Common myeloid progenitor, CD34-positive (primary cell): Measurements from ENCODE around the gene PRXL2C.
A peak's percentile ranks its signal among the peaks of the same experiment; 100 is the strongest.
"Not testable (repeated sequence)": the region's sequence is repeated elsewhere in the genome, so short reads cannot be mapped to it uniquely, and the experiment has no call there.

Experiments
- CTCF ChIA-PET: fragments of 350-600 bp; sonication (Branson Sonifier 250); formaldehyde crosslinking; loops from one replicate; lab custom pipeline; 2021; ENCODE audit warnings: antibody characterized with exemption; lab: Charles Lee
- POLR2A ChIA-PET: fragments of 350-600 bp; sonication (Branson Sonifier 250); formaldehyde crosslinking; loops from one replicate; lab custom pipeline; 2021; ENCODE audit warnings: antibody characterized with exemption; lab: Charles Lee
- DNase-seq, 3 donors: peaks; one replicate each; pipeline versions ENCODE4 v3.0.0 to v3.0.0-alpha.2; 2013
- H3K27ac ChIP-seq, 2 experiments: 1 replicate in 1 of 2; 2 replicates in 1 of 2; pipeline ENCODE4 v1.7.0; 2013; ENCODE audit warnings: inconsistent platforms in 2 of 2, low read length in 2 of 2, mild to moderate bottlenecking in 2 of 2, low read depth in 1 of 2, moderate library complexity in 1 of 2; ENCODE audit not compliant: severe bottlenecking in 2 of 2, insufficient read depth in 1 of 2, poor library complexity in 1 of 2
- H3K27me3 ChIP-seq, 5 experiments: replicated peaks in 2 of 5; 1 replicate in 3 of 5; 2 replicates in 2 of 5; pipeline versions ENCODE4 v1.6.1 to v1.7.0; 2013; ENCODE audit warnings: low read length in 4 of 5, mild to moderate bottlenecking in 2 of 5, moderate library complexity in 2 of 5, inconsistent platforms in 1 of 5; ENCODE audit not compliant: insufficient read depth in 5 of 5, control insufficient read depth in 4 of 5
- H3K36me3 ChIP-seq, 4 experiments: 1 replicate in 2 of 4; 2 replicates in 2 of 4; pipeline versions ENCODE4 v1.6.1 to v1.7.0; 2013; ENCODE audit warnings: low read length in 3 of 4, control low read depth in 1 of 4, mild to moderate bottlenecking in 1 of 4; ENCODE audit not compliant: control insufficient read depth in 4 of 4, insufficient read depth in 4 of 4
- H3K4me1 ChIP-seq, 4 experiments: 1 replicate in 3 of 4; 2 replicates in 1 of 4; pipeline versions ENCODE4 v1.6.1 to v1.7.1; 2013; ENCODE audit warnings: low read length in 3 of 4, mild to moderate bottlenecking in 3 of 4, control low read depth in 1 of 4, inconsistent platforms in 1 of 4, moderate library complexity in 1 of 4; ENCODE audit not compliant: control insufficient read depth in 4 of 4, insufficient read depth in 4 of 4; ENCODE audit errors: control extremely low read depth in 1 of 4
- H3K4me3 ChIP-seq, 7 experiments: 1 replicate in 4 of 7; 2 replicates in 3 of 7; pipeline versions ENCODE4 v1.5.1 to v1.7.0; 2013; ENCODE audit warnings: mild to moderate bottlenecking in 7 of 7, low read length in 6 of 7, moderate library complexity in 6 of 7, inconsistent platforms in 2 of 7, low read depth in 2 of 7, control low read depth in 1 of 7; ENCODE audit not compliant: insufficient read depth in 4 of 7, control insufficient read depth in 1 of 7; ENCODE audit errors: extremely low read depth in 1 of 7
- H3K9me3 ChIP-seq, 5 experiments: 1 replicate in 4 of 5; 2 replicates in 1 of 5; pipeline versions ENCODE4 v1.6.1 to v1.7.1; 2013; ENCODE audit warnings: low read length in 4 of 5, mild to moderate bottlenecking in 2 of 5, inconsistent platforms in 1 of 5, low read depth in 1 of 5, moderate library complexity in 1 of 5; ENCODE audit not compliant: control insufficient read depth in 4 of 5, insufficient read depth in 2 of 5; ENCODE audit errors: control extremely low read depth in 1 of 5
- WGBS: methylation state at CpG from one replicate; pipeline ENCODE4 v1.1.5; 2013; ENCODE audit not compliant: insufficient coverage; 5-methylcytosine and 5-hydroxymethylcytosine counted together

The PRXL2C gene

DNA sequence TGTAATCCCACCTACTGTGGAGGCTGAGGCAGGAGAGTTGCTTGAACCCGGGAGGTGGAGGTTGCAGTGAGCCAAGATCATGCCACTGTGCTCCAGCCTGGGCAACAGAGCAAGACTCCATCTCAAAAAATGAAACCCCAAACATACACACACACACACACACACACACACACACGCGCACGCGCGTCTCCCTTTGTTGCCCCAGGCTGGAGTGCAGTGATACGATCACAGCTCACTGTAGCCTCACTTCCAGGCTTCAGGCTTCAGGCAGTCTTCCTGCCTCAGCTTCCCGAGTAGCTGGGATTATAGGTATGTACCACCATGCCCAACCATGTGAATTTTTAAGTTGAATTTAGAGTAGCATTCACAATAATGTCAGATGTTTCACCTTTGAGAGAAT, 21.5 kb downstream of the PRXL2C start:
- H3K9me3 ChIP-seq, H3K4me1 ChIP-seq, H3K4me3 ChIP-seq, H3K36me3 ChIP-seq, POLR2A ChIA-PET, H3K27me3 ChIP-seq, H3K27ac ChIP-seq, DNase-seq: not testable (repeated sequence)
- CTCF ChIA-PET: interaction anchor here (0.6 kb wide), 1 partner anchor 173 kb away, joined by 4 read pairs; no protein-coding TSS in a partner anchor
- 99% methylated on average over 6 of the region's 8 CpGs for WGBS

DNA sequence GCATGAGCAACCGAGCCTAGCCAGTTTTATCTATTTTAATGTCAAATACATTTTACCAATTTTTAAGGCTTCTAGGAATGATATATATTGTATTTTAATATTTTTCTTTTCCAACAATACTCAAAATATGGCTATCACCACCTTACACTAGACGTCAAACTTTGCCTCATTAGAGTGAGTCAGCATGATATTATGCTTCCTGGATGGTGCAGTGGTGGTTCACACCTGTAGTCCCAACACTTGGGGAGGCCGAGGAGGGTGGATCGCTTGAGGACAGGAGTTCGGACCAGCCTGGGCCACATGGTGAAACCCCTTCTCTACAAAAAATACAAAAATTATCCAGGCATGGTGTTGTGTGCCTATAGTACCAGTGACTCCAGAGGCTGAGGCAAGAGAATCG, 28.2 kb downstream of the PRXL2C start:
- H3K36me3 ChIP-seq: no peaks in the 10 kb centered on the region
- peaks cover 0 to 1% (median 0%) of the 10 kb centered on the region in 5 experiments for H3K27me3 ChIP-seq
- ChIA-PET CTCF (no interaction called here), POLR2A (no interaction called here)
- DNase-seq: no peak
- no peak overlapping the region for H3K27ac ChIP-seq
- no peaks in the 10 kb centered on the region for H3K9me3 ChIP-seq
- no peak overlapping the region for H3K4me3 ChIP-seq
- WGBS: 79% methylated on average over 2 of the region's 6 CpGs
- peaks cover 0 to 1% (median 0%) of the 10 kb centered on the region in 4 experiments for H3K4me1 ChIP-seq

DNA sequence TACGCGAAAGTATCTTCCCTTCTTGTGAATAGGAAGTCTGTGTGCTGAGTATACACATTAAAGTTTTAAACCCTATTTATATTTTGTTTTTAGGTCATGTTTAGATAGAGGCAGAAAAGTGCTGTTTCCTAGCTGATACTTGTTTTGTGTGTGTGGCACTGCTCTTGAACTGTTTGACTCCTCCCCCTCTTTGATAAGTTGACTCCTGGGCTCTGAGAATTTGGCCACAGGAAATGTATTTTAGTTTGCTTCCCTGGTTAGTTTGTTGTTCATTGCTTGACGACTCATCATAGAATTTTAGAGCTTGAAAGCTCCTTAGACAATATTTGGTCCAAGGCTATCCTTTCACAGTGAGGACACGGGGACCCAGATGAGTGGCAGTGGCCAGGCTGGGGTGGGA, 33.5 kb downstream of the PRXL2C start:
- peaks cover 0 to 9% (median 3%) of the 10 kb centered on the region in 5 experiments for H3K27me3 ChIP-seq
- CTCF ChIA-PET: interaction anchor here (1.5 kb wide), 1 partner anchor 32 kb away, joined by 5 read pairs; no protein-coding TSS in a partner anchor
- H3K36me3 ChIP-seq: no peaks in the 10 kb centered on the region
- peaks cover 5 to 30% (median 23%) of the 10 kb centered on the region in 4 experiments for H3K4me1 ChIP-seq
- H3K4me3 ChIP-seq: no peak overlapping the region
- WGBS: 63% methylated on average over 2 of the region's 4 CpGs
- DNase-seq: peak in 2 of 3 donors; percentile 34 to 48
- no peaks in the 10 kb centered on the region for H3K9me3 ChIP-seq
- no peak overlapping the region for H3K27ac ChIP-seq
- POLR2A ChIA-PET: no interaction called here

DNA sequence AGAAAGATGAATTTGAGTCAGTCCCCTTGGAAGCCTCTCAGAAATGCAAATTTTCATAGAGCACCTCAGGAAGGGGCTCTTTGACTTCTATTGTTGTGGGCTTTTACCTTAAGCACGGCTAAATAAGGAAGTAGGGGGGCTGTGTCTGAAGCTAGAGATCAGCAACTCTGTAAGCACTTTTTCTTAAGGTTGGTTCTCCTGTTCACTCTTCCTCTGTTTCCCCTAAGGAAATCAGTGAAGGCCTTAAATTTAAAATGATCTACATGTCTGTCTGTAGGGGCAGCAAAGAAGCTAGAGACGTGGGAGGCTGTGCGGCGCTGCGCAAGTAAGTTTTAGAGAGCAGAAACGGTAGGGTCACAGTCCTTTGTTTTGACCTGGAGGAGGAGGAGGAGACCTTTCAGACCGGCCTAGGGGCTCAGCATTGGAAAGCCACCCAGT, 34.3 kb downstream of the PRXL2C start:
- DNase-seq: peak; percentile 9 to 57 (median 36)
- ChIA-PET CTCF (interaction anchor here (1.5 kb wide), 1 partner anchor 33 kb away, joined by 5 read pairs; no protein-coding TSS in a partner anchor), POLR2A (no interaction called here)
- WGBS: 36% methylated on average over 6 of the region's 7 CpGs
- Histone ChIP-seq H3K4me1 (peaks cover 5 to 30% (median 23%) of the 10 kb centered on the region in 4 experiments), H3K9me3 (no peaks in the 10 kb centered on the region), H3K4me3 (peak overlapping the region in 4 of 7 experiments; percentile 5 to 24 (median 12)), H3K27ac (no peak overlapping the region), H3K36me3 (no peaks in the 10 kb centered on the region), H3K27me3 (peaks cover 0 to 9% (median 3%) of the 10 kb centered on the region in 5 experiments)

DNA sequence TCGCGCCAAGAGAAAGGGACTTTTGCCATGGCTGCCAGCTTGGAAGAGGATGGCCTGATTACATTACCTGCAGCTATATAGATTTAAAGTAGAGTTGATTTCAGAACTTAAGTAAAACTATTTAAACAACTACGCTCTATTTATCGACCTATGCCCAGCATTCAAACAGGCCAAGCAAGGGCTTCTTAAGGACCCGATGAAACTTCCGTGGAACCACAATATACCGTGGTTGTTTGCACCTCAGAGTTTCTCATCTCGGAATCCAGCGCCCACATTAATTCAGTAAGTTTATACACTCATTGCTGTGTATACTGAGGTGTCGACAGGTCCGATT, 35.0 kb downstream of the PRXL2C start:
- DNase-seq: no peak
- ChIA-PET CTCF (interaction anchor here (1.5 kb wide), 1 partner anchor 34 kb away, joined by 5 read pairs; no protein-coding TSS in a partner anchor), POLR2A (no interaction called here)
- peaks cover 5 to 30% (median 23%) of the 10 kb centered on the region in 4 experiments for H3K4me1 ChIP-seq
- no peaks in the 10 kb centered on the region for H3K36me3 ChIP-seq
- 76% methylated on average over 9 of the region's 11 CpGs for WGBS
- H3K27me3 ChIP-seq: peaks cover 0 to 9% (median 3%) of the 10 kb centered on the region in 5 experiments
- H3K27ac ChIP-seq: no peak overlapping the region
- no peaks in the 10 kb centered on the region for H3K9me3 ChIP-seq
- H3K4me3 ChIP-seq: peak overlapping the region in 6 of 7 experiments; percentile 54 to 75 (median 68)

DNA sequence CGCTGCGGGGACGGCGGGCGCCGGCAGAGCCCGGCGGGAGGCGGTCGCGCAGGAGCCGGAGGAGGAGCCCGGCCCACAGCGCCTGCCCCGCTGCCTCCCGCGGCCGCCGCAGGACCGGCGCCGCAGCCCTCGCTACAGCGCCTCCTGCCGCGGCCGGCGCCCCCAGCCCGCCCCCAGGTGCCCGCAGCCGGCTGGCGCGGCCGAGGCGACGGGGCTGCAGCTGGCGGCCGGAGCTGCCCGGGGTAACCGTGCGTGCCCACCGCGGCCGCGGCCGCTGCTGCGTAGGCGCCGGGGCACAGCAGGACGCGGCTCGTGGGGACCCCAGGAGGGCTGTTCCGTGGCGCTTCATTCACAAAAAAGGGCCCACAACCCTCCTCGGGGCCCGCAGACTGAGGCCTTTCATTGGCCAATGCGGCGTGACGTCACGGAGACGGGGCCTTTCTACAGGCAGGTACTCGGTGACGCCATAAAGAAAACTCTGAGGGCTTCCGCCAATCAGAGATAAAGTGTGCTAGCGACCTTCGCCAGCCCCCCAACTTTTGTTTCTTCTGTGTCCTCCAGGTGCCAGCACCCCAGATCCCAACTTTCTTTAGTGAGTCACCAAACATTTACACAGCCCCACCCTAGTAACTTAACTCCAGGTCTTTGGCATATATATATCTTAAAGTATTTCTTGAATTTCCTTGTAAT, 35.5 kb downstream of the PRXL2C start, which contains the start of gene CDC14B:
Gene CDC14B (minus strand): TSS at position 353 of the 690 bp plus-strand sequence. CDS start 465 bp downstream, outside the sequence.
- peaks cover 5 to 30% (median 23%) of the 10 kb centered on the region in 4 experiments for H3K4me1 ChIP-seq
- 0% methylated on average over 55 of the region's 66 CpGs for WGBS
- H3K36me3 ChIP-seq: no peaks in the 10 kb centered on the region
- H3K4me3 ChIP-seq: peak within 1 kb of the TSS; percentile 27 to 75 (median 68)
- CTCF ChIA-PET: no interaction called here
- no peaks in the 10 kb centered on the region for H3K9me3 ChIP-seq
- H3K27me3 ChIP-seq: peaks cover 0 to 9% (median 3%) of the 10 kb centered on the region in 5 experiments
- peak; percentile 91 to 95 (median 94) for DNase-seq
- H3K27ac ChIP-seq: no peak within 1 kb of the TSS
- POLR2A ChIA-PET: no interaction called here

DNA sequence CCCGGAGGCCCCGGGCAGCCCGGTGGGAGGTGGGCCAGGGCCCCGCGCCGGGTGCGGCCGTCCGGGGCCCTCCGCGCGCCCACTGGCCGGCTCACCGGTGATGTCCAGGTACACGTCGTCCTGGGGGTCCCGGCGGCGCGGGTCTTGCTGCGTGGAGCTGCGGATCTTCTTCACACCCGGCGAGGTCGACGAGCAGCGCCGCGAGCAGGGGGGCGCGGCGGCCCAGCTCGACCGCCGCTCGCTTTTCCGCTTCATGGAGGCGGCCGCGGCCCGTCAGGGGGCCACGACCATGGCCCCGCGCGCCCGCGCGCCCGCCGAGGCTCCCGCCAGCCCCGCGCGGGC, 36.0 kb downstream of the PRXL2C start:
- POLR2A ChIA-PET: no interaction called here
- peak overlapping the region; percentile 27 to 74 (median 68) for H3K4me3 ChIP-seq
- CTCF ChIA-PET: no interaction called here
- no peaks in the 10 kb centered on the region for H3K36me3 ChIP-seq
- under 1% methylated on average over 38 of the region's 54 CpGs for WGBS
- H3K4me1 ChIP-seq: peaks cover 5 to 30% (median 23%) of the 10 kb centered on the region in 4 experiments
- no peak for DNase-seq
- peaks cover 0 to 9% (median 3%) of the 10 kb centered on the region in 5 experiments for H3K27me3 ChIP-seq
- no peaks in the 10 kb centered on the region for H3K9me3 ChIP-seq
- no peak overlapping the region for H3K27ac ChIP-seq
